HCT116 (cell line): ENCODE measurements around the gene SLC25A1. TPM values are rescaled to one million over a fixed set of nuclear protein-coding genes. Genes with fewer than 3 reads are reported as not detected.
"Not testable (repeated sequence)": the region's sequence is repeated elsewhere in the genome, so short reads cannot be mapped to it uniquely, and the experiment has no call there.

Experiments
- ATAC-seq: fragments of 200-7000 bp; cut with Tn5 transposase; 2 replicates; pipeline ENCODE4 v1.9.1; 2020; ENCODE audit warnings: mild to moderate bottlenecking, moderate library complexity
- BruUV-seq: library from RNA; stranded (reverse); fragments of 400-500 nt; replicated peaks from 2 replicates; lab custom pipeline; 2021; lab: Mats Ljungman, UMichigan
- CTCF ChIA-PET: fragments of 300-600 bp; sonication (Branson Sonifier 250); formaldehyde crosslinking; loops from one replicate; lab custom pipeline; 2021; ENCODE audit warnings: antibody characterized with exemption; lab: Charles Lee
- POLR2A ChIA-PET: fragments of 300-600, 350-600 bp; sonication (Branson Sonifier 250); formaldehyde crosslinking; loops from one replicate; lab custom pipeline; 2021; ENCODE audit warnings: antibody characterized with exemption; lab: Charles Lee
- RAD21 ChIA-PET, 2 experiments: fragments of 300-600 bp; sonication (Branson Sonifier 250); formaldehyde crosslinking; loops; one replicate each; lab custom pipeline; 2023; ENCODE audit warnings: low total read pairs in 2 of 2; ENCODE audit not compliant: uncharacterized antibody in 2 of 2, unreplicated experiment in 2 of 2, low non-redundant PET in 1 of 2; lab: Charles Lee
- DNase-seq: peaks from one replicate; pipeline ENCODE4 v3.0.0-alpha.2; 2010; ENCODE audit warnings: low read depth, low spot score
- H2AFZ ChIP-seq: fragments of 200-600 bp; shearing (Covaris generic), sonication (generic); 2 replicates; pipeline ENCODE4 v1.6.1; 2017; ENCODE audit warnings: low read depth, mixed run types, mixed read lengths, antibody characterized with exemption, low read length; ENCODE audit not compliant: poor library complexity, severe bottlenecking
- H3K27ac ChIP-seq: 2 replicates; pipeline ENCODE4 v1.5.1; 2012; ENCODE audit warnings: low read depth, low read length
- H3K27me3 ChIP-seq: fragments of 200-600 bp; sonication (generic); 2 replicates; pipeline ENCODE4 v1.6.1; 2016; ENCODE audit warnings: mixed run types, low read length, mixed read lengths; ENCODE audit not compliant: insufficient read depth
- H3K36me3 ChIP-seq, 2 experiments: fragments of 200-500 bp in 1 of 2; fragments of 200-600 bp in 1 of 2; sonication (Bioruptor generic) in 1 of 2; sonication (generic) in 1 of 2; 2 replicates each; pipeline versions ENCODE4 v1.5.1 to v1.6.1; 2014 to 2016; ENCODE audit warnings: low read length in 2 of 2, inconsistent platforms in 1 of 2, mixed read lengths in 1 of 2, mixed run types in 1 of 2; ENCODE audit not compliant: insufficient read depth in 2 of 2, control insufficient read depth in 1 of 2
- H3K4me1 ChIP-seq, 2 experiments: fragments of 200-600 bp in 1 of 2; sonication (generic) in 1 of 2; 2 replicates each; pipeline versions ENCODE4 v1.5.1 to v1.6.1; 2012 to 2017; ENCODE audit warnings: low read length in 2 of 2, inconsistent platforms in 1 of 2, mild to moderate bottlenecking in 1 of 2, mixed read lengths in 1 of 2, mixed run types in 1 of 2, moderate library complexity in 1 of 2; ENCODE audit not compliant: insufficient read depth in 2 of 2, control insufficient read depth in 1 of 2
- H3K4me2 ChIP-seq: fragments of 200-600 bp; sonication (generic); 2 replicates; pipeline ENCODE4 v1.6.1; 2017; ENCODE audit warnings: mixed run types, low read length, mixed read lengths
- H3K4me3 ChIP-seq, 2 experiments: fragments of 200-600 bp in 1 of 2; sonication (generic) in 1 of 2; replicated peaks in 1 of 2; 2 replicates each; pipeline ENCODE4 v1.5.1; 2011 to 2016; ENCODE audit warnings: low read length in 2 of 2, control low read depth in 1 of 2, low read depth in 1 of 2, mild to moderate bottlenecking in 1 of 2, mixed read lengths in 1 of 2, mixed run types in 1 of 2
- H3K79me2 ChIP-seq: fragments of 200-600 bp; sonication (generic); 2 replicates; pipeline ENCODE4 v1.6.1; 2017; ENCODE audit warnings: mild to moderate bottlenecking, mixed run types, low read length, moderate library complexity, mixed read lengths; ENCODE audit not compliant: insufficient read depth
- H3K9ac ChIP-seq: fragments of 200-600 bp; sonication (generic); 2 replicates; pipeline ENCODE4 v1.6.1; 2016; ENCODE audit warnings: low read length, mixed read lengths
- H3K9me2 ChIP-seq: fragments of 200-600 bp; sonication (generic), shearing (Covaris generic); 2 replicates; pipeline ENCODE4 v1.6.1; 2017; ENCODE audit warnings: mixed run types, mild to moderate bottlenecking, moderate library complexity; ENCODE audit not compliant: insufficient read depth
- H3K9me3 ChIP-seq, 2 experiments: fragments of 200-500 bp in 1 of 2; fragments of 200-600 bp in 1 of 2; sonication (Bioruptor generic) in 1 of 2; sonication (generic) in 1 of 2; 2 replicates each; pipeline ENCODE4 v1.6.1; 2014 to 2017; ENCODE audit warnings: low read length in 2 of 2, mixed read lengths in 2 of 2, inconsistent platforms in 1 of 2, low read depth in 1 of 2, mild to moderate bottlenecking in 1 of 2, mixed run types in 1 of 2, moderate library complexity in 1 of 2; ENCODE audit not compliant: control insufficient read depth in 1 of 2, insufficient read depth in 1 of 2
- H4K20me1 ChIP-seq: fragments of 200-600 bp; sonication (generic), shearing (Covaris generic); 2 replicates; pipeline ENCODE4 v1.6.1; 2017; ENCODE audit warnings: mixed run types, mild to moderate bottlenecking, moderate library complexity; ENCODE audit not compliant: insufficient read depth
- SP1 ChIP-seq: IDR thresholded peaks from 2 replicates; pipeline ENCODE4 v1.6.1; 2012; ENCODE audit warnings: low read depth
- ZFX ChIP-seq: fragments of 450-650 bp; IDR thresholded peaks from 2 replicates; pipeline ENCODE4 v1.6.1; 2017
- intact Hi-C: fragments of 100-400 bp; cut with micrococcal nuclease; formaldehyde crosslinking; loops from 2 replicates; pipeline ENCODE4 v1.10.0; 2022
- total RNA-seq: library from RNA; stranded (reverse); gene quantifications from one replicate; pipeline ENCODE4 v1.2.1, GENCODE V29; 2021; ENCODE audit not compliant: unreplicated experiment

The SLC25A1 gene
- total RNA-seq, 1 experiment from 2014 or later = 146 TPM

- no peak overlapping the region for H3K4me2 ChIP-seq
- no peaks in the 10 kb centered on the region for H3K9me3 ChIP-seq
- intact Hi-C loops = no loop called here
- H4K20me1 ChIP-seq = no peaks in the 10 kb centered on the region
- H3K4me3 ChIP-seq = no peak overlapping the region
- H3K27ac ChIP-seq = no peak overlapping the region
- ATAC-seq = no peak
- ChIA-PET POLR2A (no interaction called here), RAD21 (no interaction called here), CTCF (no interaction called here)
- H3K27me3 ChIP-seq = peaks cover 12% of the 10 kb centered on the region
- TF ChIP-seq ZFX (no peak), SP1 (no peak)
- H3K4me1 ChIP-seq = no peaks in the 10 kb centered on the region; a peak in 1 of 4 replicates
- H3K79me2 ChIP-seq = no peaks in the 10 kb centered on the region
- H3K9me2 ChIP-seq = no peaks in the 10 kb centered on the region
- no TSS peak for BruUV-seq
- no peak for DNase-seq
- no peaks in the 10 kb centered on the region for H3K36me3 ChIP-seq
- H2AFZ ChIP-seq = no peak overlapping the region
- H3K9ac ChIP-seq = no peak overlapping the region
Observed at GRCh38 chr22:19164425-19164824, 14.1 kb downstream of the SLC25A1 start.

GRCh38 chr22:19158649-19159048 is 19.9 kb downstream of the SLC25A1 start:
- H3K9me3 ChIP-seq, H2AFZ ChIP-seq, intact Hi-C loops, H3K4me1 ChIP-seq, H4K20me1 ChIP-seq, RAD21 ChIA-PET, H3K4me3 ChIP-seq, H3K9me2 ChIP-seq, POLR2A ChIA-PET, H3K36me3 ChIP-seq, H3K27me3 ChIP-seq, H3K9ac ChIP-seq, ATAC-seq, DNase-seq, H3K4me2 ChIP-seq, H3K27ac ChIP-seq, BruUV-seq, H3K79me2 ChIP-seq: not testable (repeated sequence)
- CTCF ChIA-PET = interaction anchor here (1.0 to 1.7 kb wide), 3 partner anchors 14 to 20 kb away, joined by 3 to 4 read pairs (median 4); partner anchors contain the start of genes ESS2 and SLC25A1

DNA sequence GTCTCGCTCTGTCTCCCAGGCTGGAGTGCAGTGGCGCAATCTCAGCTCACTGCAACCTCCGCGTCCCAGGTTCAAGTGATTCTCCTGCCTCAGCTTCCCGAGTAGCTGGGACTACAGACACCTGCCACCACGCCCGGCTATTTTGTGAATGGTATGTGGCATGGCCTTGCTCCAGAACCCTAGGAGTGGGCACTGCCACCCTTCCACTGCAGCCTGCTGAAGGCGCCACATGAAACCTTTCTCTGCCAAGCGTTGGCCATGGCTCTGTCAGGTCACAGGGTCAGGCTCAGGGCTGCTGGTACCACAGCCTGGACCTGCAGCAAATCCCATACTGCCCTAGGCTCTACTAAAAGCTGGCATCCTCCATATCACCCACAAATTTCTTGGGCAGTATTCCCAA is 22.4 kb downstream of the SLC25A1 start:
- H2AFZ ChIP-seq, H3K36me3 ChIP-seq, H3K79me2 ChIP-seq, H3K9me2 ChIP-seq, H3K27me3 ChIP-seq, H3K27ac ChIP-seq, H3K4me1 ChIP-seq, H3K4me3 ChIP-seq, DNase-seq, intact Hi-C loops, BruUV-seq, RAD21 ChIA-PET, ATAC-seq, H3K9ac ChIP-seq, H3K9me3 ChIP-seq, H4K20me1 ChIP-seq, H3K4me2 ChIP-seq, CTCF ChIA-PET: not testable (repeated sequence)
- POLR2A ChIA-PET = interaction anchor here (1.0 kb wide), 1 partner anchor 23 kb away, joined by 4 read pairs; the partner anchor contains the start of gene SLC25A1
